Spinal cord (tissue), 10 donors: ENCODE results near the gene CRLF3. TPM values are rescaled to one million over a fixed set of nuclear protein-coding genes. Genes with fewer than 3 reads are reported as not detected.

ENCODE experiments used
- DNase-seq, 6 donors: peaks; one replicate each; pipeline versions ENCODE4 v3.0.0 to v3.0.0-alpha.2; 2013 to 2015; ENCODE audit warnings: low spot score in 6 of 6, low read depth in 4 of 6
- H3K27ac ChIP-seq: one replicate; pipeline ENCODE4 v1.5.1; 2013; ENCODE audit warnings: low read depth, low read length, control low read depth
- H3K27me3 ChIP-seq: one replicate; pipeline ENCODE4 v1.6.1; 2013; ENCODE audit warnings: low read length; ENCODE audit not compliant: control insufficient read depth, insufficient read depth
- H3K36me3 ChIP-seq: one replicate; pipeline ENCODE4 v1.6.1; 2013; ENCODE audit warnings: low read length; ENCODE audit not compliant: control insufficient read depth, insufficient read depth
- H3K4me1 ChIP-seq: one replicate; pipeline ENCODE4 v1.6.1; 2013; ENCODE audit warnings: low read length; ENCODE audit not compliant: control insufficient read depth, insufficient read depth
- H3K4me3 ChIP-seq: one replicate; pipeline ENCODE4 v1.5.1; 2013; ENCODE audit warnings: low read depth, low read length, control low read depth
- H3K9me3 ChIP-seq: one replicate; pipeline ENCODE4 v1.6.1; 2013; ENCODE audit warnings: low read length; ENCODE audit not compliant: control insufficient read depth, insufficient read depth
- WGBS: methylation state at CpG from one replicate; pipeline ENCODE4 v1.1.5; 2013; ENCODE audit warnings: missing lambda C conversion rate; ENCODE audit not compliant: insufficient coverage; 5-methylcytosine and 5-hydroxymethylcytosine counted together
- long read RNA-seq, 4 donors: transcript quantifications; one replicate each; lab custom pipeline, GENCODE V29; 2026
- polyA plus RNA-seq, 2 donors: library from polyadenylated mRNA; unstranded; fragments of 120-200 nt; gene quantifications; one replicate each; pipeline ENCODE4 v1.2.1, GENCODE V29; 2013; ENCODE audit not compliant: insufficient read length in 2 of 2
- total RNA-seq, 2 donors: library from RNA; depleted of rRNA in 1 of 2; stranded (reverse); fragments of 120-200 nt in 1 of 2; fragments of >200 nt in 1 of 2; gene quantifications; one replicate each; pipeline versions ENCODE4 v1.2.3 to v1.2.4, GENCODE V29; 2013 to 2014
- donor health status: healthy.

The CRLF3 gene
- 10 to 100 TPM; 11.1 to 12.3 TPM for total RNA-seq
- 10 to 100 TPM; 14.4 to 31.0 TPM for polyA plus RNA-seq
- long read RNA-seq, donor 1, partial matches to known transcripts = 20 of 39 reads
- long read RNA-seq, donor 1, other reads (novel, unspliced or antisense) = 18 of 39 reads
- long read RNA-seq, donor 2, partial matches to known transcripts = 6 of 6 reads
- long read RNA-seq, donor 2, other reads (novel, unspliced or antisense) = 0 of 6 reads
- long read RNA-seq, donor 3, partial matches to known transcripts = 5 of 6 reads
- long read RNA-seq, donor 3, other reads (novel, unspliced or antisense) = 0 of 6 reads
- long read RNA-seq, donor 4, partial matches to known transcripts = 0 of 1 reads
- long read RNA-seq, donor 4, other reads (novel, unspliced or antisense) = 0 of 1 reads

- Histone ChIP-seq H3K4me3 (peak within 1 kb of the TSS; percentile 65), H3K36me3 (no peaks in the 10 kb centered on the region), H3K4me1 (peaks cover 6% of the 10 kb centered on the region), H3K9me3 (no peaks in the 10 kb centered on the region), H3K27me3 (no peaks in the 10 kb centered on the region), H3K27ac (peak within 1 kb of the TSS; percentile 73)
- DNase-seq = peak; percentile 66 to 97 (median 84)
- 8% methylated on average over 73 of the region's 75 CpGs for WGBS
Observed at GRCh38 chr17:30824356-30825145, at the start of gene CRLF3. TSS of gene CRLF3 (minus strand) at chr17:30824692. CDS start at chr17:30824651, 41 bp downstream.

GRCh38 chr17:30869005-30869404 is 44.5 kb upstream of the CRLF3 start:
- Histone ChIP-seq H3K27me3 (no peaks in the 10 kb centered on the region), H3K27ac (no peak overlapping the region), H3K4me1 (no peaks in the 10 kb centered on the region), H3K4me3 (no peak overlapping the region), H3K9me3 (no peaks in the 10 kb centered on the region), H3K36me3 (peaks cover 9% of the 10 kb centered on the region)
- WGBS = 100% methylated on average over 4 of the region's 6 CpGs
- DNase-seq = no peak

- DNase-seq = no peak
- H3K4me3 ChIP-seq = no peak overlapping the region
- WGBS = no CpG with 5 or more reads among the region's 1 CpG
- H3K36me3 ChIP-seq = peaks cover 28% of the 10 kb centered on the region
- no peaks in the 10 kb centered on the region for H3K4me1 ChIP-seq
- no peaks in the 10 kb centered on the region for H3K9me3 ChIP-seq
- no peak overlapping the region for H3K27ac ChIP-seq
- no peaks in the 10 kb centered on the region for H3K27me3 ChIP-seq
Observed at GRCh38 chr17:30864636-30865035, 40.1 kb upstream of the CRLF3 start.

- no peak overlapping the region for H3K27ac ChIP-seq
- H3K9me3 ChIP-seq = no peaks in the 10 kb centered on the region
- no peak for DNase-seq
- no peaks in the 10 kb centered on the region for H3K4me1 ChIP-seq
- 100% methylated on average over 3 of the region's 9 CpGs for WGBS
- H3K36me3 ChIP-seq = peaks cover 37% of the 10 kb centered on the region
- H3K27me3 ChIP-seq = no peaks in the 10 kb centered on the region
- no peak overlapping the region for H3K4me3 ChIP-seq
Observed at GRCh38 chr17:30858556-30859250, 34.2 kb upstream of the CRLF3 start.

- DNase-seq = no peak
- no CpG with 5 or more reads among the region's 3 CpGs for WGBS
- H3K4me3 ChIP-seq = no peak overlapping the region
- H3K36me3 ChIP-seq = peaks cover 16% of the 10 kb centered on the region
- H3K9me3 ChIP-seq = no peaks in the 10 kb centered on the region
- H3K27me3 ChIP-seq = no peaks in the 10 kb centered on the region
- H3K4me1 ChIP-seq = no peaks in the 10 kb centered on the region
- no peak overlapping the region for H3K27ac ChIP-seq
Observed at GRCh38 chr17:30854146-30854545, 29.7 kb upstream of the CRLF3 start.

- Histone ChIP-seq H3K27ac (no peak overlapping the region), H3K4me3 (no peak overlapping the region), H3K27me3 (no peaks in the 10 kb centered on the region), H3K4me1 (no peaks in the 10 kb centered on the region), H3K9me3 (no peaks in the 10 kb centered on the region), H3K36me3 (peaks cover 11% of the 10 kb centered on the region)
- 100% methylated on average over 2 of the region's 6 CpGs for WGBS
- DNase-seq = no peak
Observed at GRCh38 chr17:30848021-30848420, 23.5 kb upstream of the CRLF3 start.

GRCh38 chr17:30840771-30841170 is 16.3 kb upstream of the CRLF3 start:
- H3K4me3 ChIP-seq = no peak overlapping the region
- DNase-seq = no peak
- 98% methylated on average over 7 of the region's 7 CpGs for WGBS
- no peaks in the 10 kb centered on the region for H3K27me3 ChIP-seq
- H3K4me1 ChIP-seq = no peaks in the 10 kb centered on the region
- no peak overlapping the region for H3K27ac ChIP-seq
- H3K9me3 ChIP-seq = no peaks in the 10 kb centered on the region
- H3K36me3 ChIP-seq = peaks cover 17% of the 10 kb centered on the region

- Histone ChIP-seq H3K27ac (no peak overlapping the region), H3K4me1 (no peaks in the 10 kb centered on the region), H3K9me3 (no peaks in the 10 kb centered on the region), H3K4me3 (no peak overlapping the region), H3K27me3 (no peaks in the 10 kb centered on the region), H3K36me3 (peaks cover 12% of the 10 kb centered on the region)
- no CpG with 5 or more reads among the region's 5 CpGs for WGBS
- DNase-seq = no peak
Observed at GRCh38 chr17:30838202-30838807, 13.8 kb upstream of the CRLF3 start.

GRCh38 chr17:30832438-30833124 is 8.1 kb upstream of the CRLF3 start:
- H3K4me1 ChIP-seq = peaks cover 9% of the 10 kb centered on the region
- no peak for DNase-seq
- no peak overlapping the region for H3K27ac ChIP-seq
- no peaks in the 10 kb centered on the region for H3K9me3 ChIP-seq
- no peaks in the 10 kb centered on the region for H3K27me3 ChIP-seq
- peak overlapping the region; percentile 84 for H3K4me3 ChIP-seq
- H3K36me3 ChIP-seq = peaks cover 2% of the 10 kb centered on the region
- WGBS = 0% methylated on average over 8 of the region's 15 CpGs
